ENCODE measurements around the gene RALB. TPM values are rescaled to one million over a fixed set of nuclear protein-coding genes. Genes with fewer than 3 reads are reported as not detected.
"Not testable (repeated sequence)": the region's sequence is repeated elsewhere in the genome, so short reads cannot be mapped to it uniquely, and the experiment has no call there.

The RALB gene
- polyA plus RNA-seq, 3 donors from 2014 or later, result 47.7 to 55.1 (median 54.2) TPM

- peaks cover 0 to 4% (median 3%) of the 10 kb centered on the region in 3 donors for H3K36me3 Mint-ChIP-seq
- H3K27ac Mint-ChIP-seq, result no peak overlapping the region
- peak overlapping the region in 1 of 5 donors; percentile 5 for H3K4me3 Mint-ChIP-seq
- H3K27me3 Mint-ChIP-seq (ENCODE audit: low read depth in 3 of 3), result peaks cover 0 to 2% (median 0%) of the 10 kb centered on the region in 3 donors
- H3K4me1 Mint-ChIP-seq, result peaks cover 48 to 58% of the 10 kb centered on the region in 2 donors
- no peak for DNase-seq
- no peaks in the 10 kb centered on the region for H3K9me3 Mint-ChIP-seq
These were observed 23.3 kb upstream of the RALB start for GRCh38 chr2:120229341-120229740.

- Mint-ChIP-seq H3K27me3 (ENCODE audit: low read depth in 3 of 3) (peaks cover 0 to 2% (median 0%) of the 10 kb centered on the region in 3 donors), H3K36me3 (peaks cover 0 to 4% (median 3%) of the 10 kb centered on the region in 3 donors), H3K9me3 (no peaks in the 10 kb centered on the region), H3K27ac (peak overlapping the region in 5 of 6 donors; percentile 64 to 98 (median 98)), H3K4me3 (peak overlapping the region; percentile 92 to 97 (median 96)), H3K4me1 (peaks cover 44 to 53% of the 10 kb centered on the region in 2 donors)
- DNase-seq, result no peak
These were observed 21.9 kb upstream of the RALB start for GRCh38 chr2:120230515-120231471.

DNA sequence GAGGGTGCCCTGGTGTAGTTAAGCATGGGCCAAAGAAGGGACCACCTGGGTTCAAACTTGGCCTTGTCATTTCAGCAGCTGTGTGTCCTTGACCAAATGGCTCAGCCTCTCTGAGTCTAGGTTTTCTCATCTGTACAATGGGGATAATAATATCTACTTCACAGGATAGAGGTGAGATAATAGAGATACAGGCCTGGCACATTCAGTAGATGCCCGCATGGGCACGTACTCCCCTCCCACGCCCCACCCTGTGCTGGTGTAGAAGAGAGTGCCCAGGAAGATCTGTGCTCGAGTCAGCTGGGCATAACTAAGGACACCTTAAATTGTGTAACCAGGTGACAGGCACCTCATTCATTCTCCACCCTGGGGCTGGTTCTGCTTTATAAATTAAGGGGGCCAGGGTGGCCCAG is 21.1 kb upstream of the RALB start:
- Mint-ChIP-seq H3K4me1 (peaks cover 44 to 53% of the 10 kb centered on the region in 2 donors), H3K4me3 (peak overlapping the region; percentile 92 to 97 (median 96)), H3K36me3 (peaks cover 0 to 4% (median 3%) of the 10 kb centered on the region in 3 donors), H3K27me3 (ENCODE audit: low read depth in 3 of 3) (peaks cover 0 to 2% (median 0%) of the 10 kb centered on the region in 3 donors), H3K27ac (peak overlapping the region; percentile 97 to 98 (median 98)), H3K9me3 (no peaks in the 10 kb centered on the region)
- DNase-seq, result no peak

DNA sequence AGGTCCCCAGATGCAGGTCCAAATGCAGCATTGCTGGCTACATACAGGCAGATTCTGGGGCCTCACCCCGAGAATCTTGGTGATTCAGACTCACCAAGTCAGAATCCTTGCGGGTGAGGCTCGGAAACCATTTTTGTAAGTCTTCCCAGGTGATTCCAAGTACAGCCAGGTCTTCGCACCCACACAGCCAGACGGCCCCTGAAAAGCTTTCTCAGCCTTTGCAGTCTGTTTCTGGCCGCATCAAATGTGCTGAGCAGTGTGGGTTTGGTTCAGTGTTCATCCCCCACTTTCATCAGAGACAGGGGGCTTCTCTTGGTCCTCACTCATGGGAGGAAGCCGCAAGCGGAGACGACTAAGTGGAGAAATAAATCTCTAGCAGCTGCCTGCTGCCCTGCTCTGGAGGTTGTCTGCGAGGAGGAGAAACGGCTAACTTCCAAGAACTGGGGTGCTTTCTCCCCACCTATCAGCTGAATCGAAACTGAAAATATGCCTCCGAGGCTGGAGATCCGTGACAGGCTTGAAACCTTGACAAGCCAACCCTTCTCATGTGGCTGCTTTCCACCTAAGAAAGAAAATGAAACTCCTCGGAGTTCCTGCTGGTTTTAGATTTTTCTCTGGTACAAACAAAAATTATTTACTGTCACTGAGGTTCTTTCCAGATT is 20.5 kb upstream of the RALB start:
- DNase-seq, result peak; percentile 75 to 77 (median 76)
- Mint-ChIP-seq H3K4me3 (peak overlapping the region; percentile 92 to 97 (median 96)), H3K27me3 (ENCODE audit: low read depth in 3 of 3) (peaks cover 0 to 3% (median 2%) of the 10 kb centered on the region in 3 donors), H3K9me3 (no peaks in the 10 kb centered on the region), H3K36me3 (peaks cover 0 to 4% (median 3%) of the 10 kb centered on the region in 3 donors), H3K27ac (peak overlapping the region; percentile 97 to 98 (median 98)), H3K4me1 (peaks cover 42 to 53% of the 10 kb centered on the region in 2 donors)

DNA sequence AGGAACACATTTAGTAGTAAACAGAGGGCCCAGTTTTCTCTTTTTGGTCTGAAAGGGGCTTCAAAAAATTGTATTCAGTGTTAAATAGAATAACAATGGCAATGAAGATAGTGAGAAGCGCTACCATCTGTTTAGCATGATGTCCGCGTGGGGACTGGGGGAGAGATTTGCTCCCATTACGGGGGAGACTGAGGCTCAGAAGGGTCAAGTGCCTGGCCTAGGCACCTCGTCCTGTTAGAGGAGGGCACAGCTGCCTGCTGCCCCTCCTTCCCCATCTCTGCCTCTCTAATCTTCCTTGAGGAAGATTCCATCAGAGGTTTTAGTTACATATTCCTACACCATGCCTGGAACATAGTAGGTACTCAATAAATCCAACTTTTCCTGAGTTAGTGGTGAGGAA is 19.4 kb upstream of the RALB start:
- Mint-ChIP-seq H3K4me3 (peak overlapping the region; percentile 92 to 97 (median 96)), H3K27ac (peak overlapping the region; percentile 97 to 98 (median 98)), H3K4me1 (peaks cover 38 to 51% of the 10 kb centered on the region in 2 donors), H3K9me3 (no peaks in the 10 kb centered on the region), H3K36me3 (peaks cover 3 to 4% (median 4%) of the 10 kb centered on the region in 3 donors), H3K27me3 (ENCODE audit: low read depth in 3 of 3) (peaks cover 0 to 4% (median 2%) of the 10 kb centered on the region in 3 donors)
- no peak for DNase-seq

DNA sequence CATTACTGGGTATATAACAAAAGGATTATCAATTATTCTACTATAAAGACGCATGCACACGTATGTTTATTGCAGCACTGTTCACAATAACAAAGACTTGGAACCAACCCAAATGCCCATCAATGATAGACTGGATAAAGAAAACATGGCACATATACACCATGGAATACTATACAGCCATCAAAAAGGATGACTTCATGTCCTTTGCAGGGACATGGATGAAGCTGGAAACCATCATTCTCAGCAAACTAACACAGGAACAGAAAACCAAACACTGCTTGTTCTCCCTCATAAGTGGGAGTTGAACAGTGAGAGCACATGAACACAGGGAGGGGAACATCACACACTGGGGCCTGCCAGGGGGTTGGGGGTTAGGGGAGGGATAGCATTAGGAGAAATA is 17.5 kb upstream of the RALB start:
- H3K4me1 Mint-ChIP-seq, result peaks cover 30 to 34% of the 10 kb centered on the region in 2 donors
- H3K9me3 Mint-ChIP-seq; H3K4me3 Mint-ChIP-seq; DNase-seq; H3K27ac Mint-ChIP-seq; H3K27me3 Mint-ChIP-seq (ENCODE audit: low read depth in 3 of 3); H3K36me3 Mint-ChIP-seq: not testable (repeated sequence)

DNA sequence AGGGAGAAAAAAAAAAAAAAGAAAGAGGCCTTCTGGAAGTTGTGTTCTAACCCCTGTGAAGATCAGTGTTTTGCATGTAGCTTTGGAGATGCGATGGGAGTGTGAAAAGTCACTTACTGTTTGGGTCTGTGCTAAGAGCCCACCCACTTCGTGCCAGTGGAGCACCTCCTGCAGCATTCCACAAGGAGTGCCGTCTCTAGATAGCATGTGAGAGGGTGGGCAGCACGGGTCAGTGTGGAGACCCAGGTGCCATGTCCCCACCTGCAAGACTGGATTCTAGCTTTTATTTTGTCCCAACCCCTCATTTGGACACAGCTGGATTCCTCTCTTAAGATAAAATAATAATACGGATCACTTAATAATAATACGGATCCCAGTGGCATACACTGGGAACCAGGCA is 17.0 kb upstream of the RALB start:
- H3K9me3 Mint-ChIP-seq, result no peaks in the 10 kb centered on the region
- no peak overlapping the region for H3K4me3 Mint-ChIP-seq
- H3K27ac Mint-ChIP-seq, result no peak overlapping the region
- H3K4me1 Mint-ChIP-seq, result peaks cover 28 to 29% of the 10 kb centered on the region in 2 donors
- H3K36me3 Mint-ChIP-seq, result peaks cover 0 to 4% (median 0%) of the 10 kb centered on the region in 3 donors
- peaks cover 0 to 4% (median 4%) of the 10 kb centered on the region in 3 donors for H3K27me3 Mint-ChIP-seq (ENCODE audit: low read depth in 3 of 3)
- DNase-seq, result no peak

GRCh38 chr2:120236316-120236715 is 16.3 kb upstream of the RALB start:
- H3K27ac Mint-ChIP-seq, result no peak overlapping the region
- no peak for DNase-seq
- H3K27me3 Mint-ChIP-seq (ENCODE audit: low read depth in 3 of 3), result peaks cover 0 to 4% (median 2%) of the 10 kb centered on the region in 3 donors
- peaks cover 0 to 4% (median 0%) of the 10 kb centered on the region in 3 donors for H3K36me3 Mint-ChIP-seq
- H3K4me1 Mint-ChIP-seq, result peaks cover 22% of the 10 kb centered on the region in 2 donors
- no peaks in the 10 kb centered on the region for H3K9me3 Mint-ChIP-seq
- no peak overlapping the region for H3K4me3 Mint-ChIP-seq

GRCh38 chr2:120236791-120237190 is 15.9 kb upstream of the RALB start:
- H3K4me1 Mint-ChIP-seq, result peaks cover 17 to 18% of the 10 kb centered on the region in 2 donors
- H3K27me3 Mint-ChIP-seq (ENCODE audit: low read depth in 3 of 3), result peaks cover 0 to 4% (median 2%) of the 10 kb centered on the region in 3 donors
- H3K4me3 Mint-ChIP-seq, result no peak overlapping the region
- peaks cover 0 to 4% (median 0%) of the 10 kb centered on the region in 3 donors for H3K36me3 Mint-ChIP-seq
- H3K9me3 Mint-ChIP-seq, result no peaks in the 10 kb centered on the region
- H3K27ac Mint-ChIP-seq, result no peak overlapping the region
- no peak for DNase-seq

GRCh38 chr2:120237491-120237902 is 15.2 kb upstream of the RALB start:
- no peaks in the 10 kb centered on the region for H3K9me3 Mint-ChIP-seq
- no peak overlapping the region for H3K4me3 Mint-ChIP-seq
- H3K4me1 Mint-ChIP-seq, result peaks cover 10 to 11% of the 10 kb centered on the region in 2 donors
- DNase-seq, result no peak
- no peak overlapping the region for H3K27ac Mint-ChIP-seq
- peaks cover 0 to 4% (median 0%) of the 10 kb centered on the region in 3 donors for H3K36me3 Mint-ChIP-seq
- H3K27me3 Mint-ChIP-seq (ENCODE audit: low read depth in 3 of 3), result peaks cover 0 to 4% (median 2%) of the 10 kb centered on the region in 3 donors

DNA sequence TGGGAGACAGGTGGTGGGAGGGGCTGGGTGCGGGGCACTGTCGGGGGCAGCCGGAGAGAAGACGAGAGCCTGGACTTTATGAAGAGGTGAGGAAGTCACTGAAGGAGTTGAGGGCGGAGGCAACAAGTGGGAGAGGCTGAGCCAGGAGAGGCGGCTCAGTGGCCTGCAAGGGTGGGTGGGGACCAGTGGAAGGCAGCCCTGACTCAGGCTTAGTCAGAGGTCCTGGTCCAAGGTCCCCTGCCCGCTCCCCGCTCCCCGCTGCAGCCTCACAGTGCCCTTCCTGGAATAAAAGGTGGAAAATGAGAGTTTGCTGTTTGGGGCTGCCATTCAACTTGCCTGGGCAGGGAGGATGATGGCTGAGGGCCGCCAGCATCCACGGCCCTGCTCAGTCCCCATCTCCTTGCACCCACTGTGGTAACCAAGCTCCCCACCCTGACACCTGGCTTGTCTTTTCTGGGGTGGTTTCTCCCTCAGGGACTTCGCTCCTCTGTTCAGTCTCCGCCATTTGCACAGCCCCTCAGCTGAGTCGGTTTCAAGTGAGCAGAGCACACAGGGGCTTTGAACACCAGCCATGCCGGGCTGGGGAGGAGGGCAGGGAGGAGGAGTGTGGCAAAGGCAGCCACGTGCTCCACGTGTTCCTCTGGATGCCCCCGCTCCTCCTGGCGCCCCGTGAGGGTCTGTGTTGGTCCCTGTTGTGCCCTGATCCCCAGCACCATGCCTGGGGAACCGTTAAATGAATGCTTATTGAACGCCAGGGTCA is 13.7 kb upstream of the RALB start:
- Mint-ChIP-seq H3K4me3 (no peak overlapping the region), H3K4me1 (peaks cover 0 to 1% of the 10 kb centered on the region in 2 donors), H3K27me3 (ENCODE audit: low read depth in 3 of 3) (peaks cover 0 to 4% (median 4%) of the 10 kb centered on the region in 3 donors), H3K9me3 (peaks cover 0 to 3% (median 0%) of the 10 kb centered on the region in 6 donors), H3K36me3 (peaks cover 0 to 4% (median 0%) of the 10 kb centered on the region in 3 donors), H3K27ac (no peak overlapping the region)
- DNase-seq, result no peak

GRCh38 chr2:120239488-120240287 is 13.0 kb upstream of the RALB start:
- no peak for DNase-seq
- H3K27ac Mint-ChIP-seq, result no peak overlapping the region
- peaks cover 0 to 3% (median 0%) of the 10 kb centered on the region in 6 donors for H3K9me3 Mint-ChIP-seq
- peaks cover 0 to 4% (median 4%) of the 10 kb centered on the region in 3 donors for H3K27me3 Mint-ChIP-seq (ENCODE audit: low read depth in 3 of 3)
- no peaks in the 10 kb centered on the region for H3K4me1 Mint-ChIP-seq
- peaks cover 0 to 4% (median 0%) of the 10 kb centered on the region in 3 donors for H3K36me3 Mint-ChIP-seq
- H3K4me3 Mint-ChIP-seq, result no peak overlapping the region

All from immature natural killer cell (primary cell).